Heart right ventricle (tissue), 16 donors: Measurements from ENCODE around the gene NAPB. TPM values are rescaled to one million over a fixed set of nuclear protein-coding genes. Genes with fewer than 3 reads are reported as not detected.
A peak's percentile ranks its signal among the peaks of the same experiment; 100 is the strongest.

Source experiments
- ATAC-seq, 8 donors: fragments of 200-7000 bp; cut with Tn5 transposase; one replicate each; pipeline ENCODE4 v1.9.1; 2020; ENCODE audit warnings: mild to moderate bottlenecking in 8 of 8, moderate library complexity in 8 of 8, moderate number of reproducible peaks in 1 of 8
- DNase-seq, 2 donors: peaks; one replicate each; pipeline ENCODE4 v3.0.0-alpha.2; 2020
- H3K27ac ChIP-seq, 10 donors: fragments of 200-600 bp; sonication (generic) in 2 of 10; one replicate each; pipeline versions ENCODE4 v1.5.0 to v1.8.0; 2020 to 2022; ENCODE audit warnings: mild to moderate bottlenecking in 3 of 10
- H3K27me3 ChIP-seq, 7 donors: fragments of 200-600 bp; one replicate each; pipeline ENCODE4 v1.8.0; 2021 to 2022; ENCODE audit warnings: mild to moderate bottlenecking in 2 of 7
- H3K36me3 ChIP-seq, 9 donors: fragments of 200-600 bp; sonication (generic) in 1 of 9; one replicate each; pipeline versions ENCODE4 v1.5.0 to v1.8.0; 2020 to 2022; ENCODE audit warnings: mild to moderate bottlenecking in 2 of 9
- H3K4me1 ChIP-seq, 9 donors: fragments of 200-600 bp; sonication (generic) in 1 of 9; one replicate each; pipeline versions ENCODE4 v1.5.0 to v1.8.0; 2020 to 2022; ENCODE audit warnings: mild to moderate bottlenecking in 4 of 9
- H3K4me3 ChIP-seq, 10 donors: fragments of 200-600 bp; sonication (generic) in 2 of 10; one replicate each; pipeline versions ENCODE4 v1.5.0 to v1.8.0; 2020 to 2022; ENCODE audit warnings: mild to moderate bottlenecking in 7 of 10, moderate library complexity in 2 of 10
- H3K9me3 ChIP-seq, 11 donors: fragments of 200-600 bp in 10 of 11; sonication (generic) in 2 of 11; one replicate each; pipeline versions ENCODE4 v1.5.0 to v1.8.0; 2013 to 2022; ENCODE audit warnings: mild to moderate bottlenecking in 2 of 11, control low read depth in 1 of 11, moderate library complexity in 1 of 11
- WGBS, 2 donors: extraction: QIAGEN DNeasy Blood & Tissue Kit; methylation state at CpG; one replicate each; pipeline ENCODE4 v1.1.7; 2013; ENCODE audit warnings: inconsistent platforms in 1 of 2; 5-methylcytosine and 5-hydroxymethylcytosine counted together
- intact Hi-C, 10 donors: fragments of 100-400 bp; cut with DNase I; formaldehyde crosslinking; loops; one replicate each; pipeline versions ENCODE4 v1.11.1 to v1.14.2; 2022
- polyA plus RNA-seq, 2 donors: library from polyadenylated mRNA; stranded (reverse); fragments of 200-250 nt; gene quantifications; one replicate each; pipeline ENCODE4 v1.2.3, GENCODE V29; 2013
- total RNA-seq, 10 donors: library from RNA; stranded (reverse); fragmentation: NEBNext Ultra II Directional in 3 of 10; extraction: Animal tissue kit (Norgen Biotek cat#: 25700) in 3 of 10; gene quantifications; one replicate each; pipeline versions ENCODE4 v1.2.1 to v1.2.4, GENCODE V29; 2021 to 2023
- TF ChIP-seq, protein P1 (sequence below), 9 donors: fragments of 200-600 bp; sonication (generic) in 2 of 9; IDR thresholded peaks; one replicate each; pipeline versions ENCODE4 v1.5.0 to v1.8.0; 2021 to 2022; ENCODE audit warnings: antibody characterized with exemption in 9 of 9, mild to moderate bottlenecking in 5 of 9, moderate library complexity in 1 of 9
- donor health status: Arrhythmogenic right ventricular cardiomyopathy.
- donor health status: ischemic (EF 13 %, LVEDD 7.1; RV severe dilation, severe dysfunction).
- donor health status: healthy with polysubstance abuse.
- donor health status: DM: no; HTN: yes; CAD: no.
- donor health status: DM: no; HTN: no; CAD: no.
- donor health status: ischemic (EF 25% LVEDD 6.9; RV normal size, moderate dysfunction).
- donor health status: ischemic (EF 25% LVEDD 5.7; RV mildly dilated, moderate dysfunction).
- donor health status: healthy.
- donor health status: DM: yes; HTN: yes; CAD: no.
- donor health status: Ischemic cardiomyopathy.
- donor health status: ischemic (EF 35%, LVEDD 5.7; RV mildly dilated, moderate dysfunction).
- donor health status: nonischemic (EF 11% LVEDD 7.7; RV severe dilation, severe dysfunction).
- donor health status: DM: yes; HTN: yes; CAD: no.
- donor health status: PGD.
- donor health status: ischemic (EF 29% LVEDD 5.4; RV normal size, mild dysfunction).
- donor health status: nonischemic (EF 23%, LVEDD 6.1; RV moderate dilation, normal function).

NAPB gene
- total and polyA plus RNA-seq, 12 donors, result 2.1 to 7.2 (median 5.9) TPM

DNA sequence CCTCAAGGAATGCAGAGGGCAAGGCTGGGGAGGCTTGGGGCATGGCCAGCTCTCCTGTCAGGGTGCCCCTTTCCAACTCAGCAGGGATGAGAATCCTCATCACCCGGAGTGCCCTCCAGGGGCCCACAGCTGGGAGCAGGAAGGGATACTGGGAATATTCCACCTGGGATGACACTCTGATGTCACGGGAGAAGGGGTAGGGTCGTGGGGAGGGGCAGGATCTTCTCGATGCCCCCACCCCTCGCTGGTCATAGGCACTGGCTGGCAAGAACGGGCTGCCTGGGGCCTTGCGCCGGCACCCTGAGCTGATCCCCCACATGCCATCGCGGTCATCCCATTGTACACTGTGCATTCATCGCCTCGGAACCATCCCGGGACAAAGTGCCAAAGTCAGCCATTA is 81.3 kb downstream of the NAPB start:
- Histone ChIP-seq H3K36me3 (no peaks in the 10 kb centered on the region), H3K27me3 (no peaks in the 10 kb centered on the region), H3K4me3 (no peak overlapping the region), H3K9me3 (peaks cover 0 to 3% (median 0%) of the 10 kb centered on the region in 11 donors), H3K27ac (no peak overlapping the region), H3K4me1 (peaks cover 0 to 10% (median 0%) of the 10 kb centered on the region in 9 donors)
- WGBS, 2 donors, result 77% methylated on average over 13 of the region's 13 CpGs
- intact Hi-C loops, result loop anchor here (1.0 to 10.0 kb wide), 16 partner anchors 93 to 1008 kb away; partner anchors contain the start of gene THBD (in 1 of the 10)
- TF ChIP-seq, protein P1, sequence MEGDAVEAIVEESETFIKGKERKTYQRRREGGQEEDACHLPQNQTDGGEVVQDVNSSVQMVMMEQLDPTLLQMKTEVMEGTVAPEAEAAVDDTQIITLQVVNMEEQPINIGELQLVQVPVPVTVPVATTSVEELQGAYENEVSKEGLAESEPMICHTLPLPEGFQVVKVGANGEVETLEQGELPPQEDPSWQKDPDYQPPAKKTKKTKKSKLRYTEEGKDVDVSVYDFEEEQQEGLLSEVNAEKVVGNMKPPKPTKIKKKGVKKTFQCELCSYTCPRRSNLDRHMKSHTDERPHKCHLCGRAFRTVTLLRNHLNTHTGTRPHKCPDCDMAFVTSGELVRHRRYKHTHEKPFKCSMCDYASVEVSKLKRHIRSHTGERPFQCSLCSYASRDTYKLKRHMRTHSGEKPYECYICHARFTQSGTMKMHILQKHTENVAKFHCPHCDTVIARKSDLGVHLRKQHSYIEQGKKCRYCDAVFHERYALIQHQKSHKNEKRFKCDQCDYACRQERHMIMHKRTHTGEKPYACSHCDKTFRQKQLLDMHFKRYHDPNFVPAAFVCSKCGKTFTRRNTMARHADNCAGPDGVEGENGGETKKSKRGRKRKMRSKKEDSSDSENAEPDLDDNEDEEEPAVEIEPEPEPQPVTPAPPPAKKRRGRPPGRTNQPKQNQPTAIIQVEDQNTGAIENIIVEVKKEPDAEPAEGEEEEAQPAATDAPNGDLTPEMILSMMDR (IDR thresholded peaks at IDR 0.05), result no peak
- DNase-seq (no peak), ATAC-seq (peak in 5 of 8 donors; percentile 7 to 38 (median 13))

DNA sequence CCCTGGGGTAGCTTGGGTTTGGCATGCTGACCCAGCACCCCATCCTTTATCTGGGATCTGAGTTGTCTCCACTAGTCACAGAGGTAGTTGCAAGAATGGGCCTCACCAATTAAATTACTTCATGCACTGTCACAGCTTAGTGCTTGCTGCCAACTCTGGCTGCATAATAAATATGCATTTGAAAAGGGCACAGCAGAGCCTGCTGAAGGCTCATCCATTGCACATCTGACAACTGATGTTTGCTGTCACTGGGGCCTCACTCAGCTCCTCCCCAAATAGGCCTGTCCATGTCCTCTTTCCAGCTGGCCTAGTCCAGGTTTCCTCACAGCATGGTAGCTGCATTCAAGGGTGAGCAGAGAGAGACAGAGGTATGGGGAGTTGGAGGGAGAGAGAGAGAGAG is 84.0 kb downstream of the NAPB start:
- DNase-seq (no peak), ATAC-seq (no peak)
- H3K4me1 ChIP-seq, result peaks cover 0 to 23% (median 7%) of the 10 kb centered on the region in 9 donors
- TF ChIP-seq, protein P1 (IDR thresholded peaks at IDR 0.05), result no peak
- no peaks in the 10 kb centered on the region for H3K36me3 ChIP-seq
- H3K4me3 ChIP-seq, result no peak overlapping the region
- no peak overlapping the region for H3K27ac ChIP-seq
- no peaks in the 10 kb centered on the region for H3K27me3 ChIP-seq
- no peaks in the 10 kb centered on the region for H3K9me3 ChIP-seq
- intact Hi-C loops, result loop anchor here in 8 of 10 donors (5.0 to 10.0 kb wide), 8 partner anchors 90 to 1003 kb away; no protein-coding TSS in a partner anchor

DNA sequence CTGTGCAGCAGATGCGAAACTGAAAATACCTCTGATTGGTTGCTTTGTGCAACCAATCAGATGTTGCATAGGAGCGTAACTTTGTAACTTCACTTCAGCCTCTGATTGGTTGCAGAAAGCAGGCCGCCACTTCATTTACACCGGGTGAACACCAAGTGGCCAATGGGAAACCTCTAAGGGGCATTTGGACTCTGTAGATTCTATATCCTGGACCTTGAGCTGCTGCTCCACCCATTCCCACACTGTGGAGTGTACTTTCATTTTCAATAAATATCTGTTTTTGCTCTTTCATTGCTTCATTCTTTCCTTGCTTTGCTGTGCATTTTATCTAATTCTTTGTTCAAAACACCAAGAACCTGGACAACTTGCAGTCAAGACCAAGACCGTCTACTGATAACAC is 84.8 kb downstream of the NAPB start:
- DNase-seq (no peak), ATAC-seq (no peak)
- Histone ChIP-seq H3K36me3 (no peaks in the 10 kb centered on the region), H3K4me1 (peaks cover 0 to 23% (median 7%) of the 10 kb centered on the region in 9 donors), H3K27ac (no peak overlapping the region), H3K27me3 (no peaks in the 10 kb centered on the region), H3K4me3 (no peak overlapping the region), H3K9me3 (no peaks in the 10 kb centered on the region)
- TF ChIP-seq, protein P1 (IDR thresholded peaks at IDR 0.05), result no peak
- intact Hi-C loops, result loop anchor here in 8 of 10 donors (5.0 to 10.0 kb wide), 8 partner anchors 89 to 1002 kb away; no protein-coding TSS in a partner anchor
- 94 to 96% methylated on average over 5 of the region's 5 CpGs for WGBS, 2 donors

DNA sequence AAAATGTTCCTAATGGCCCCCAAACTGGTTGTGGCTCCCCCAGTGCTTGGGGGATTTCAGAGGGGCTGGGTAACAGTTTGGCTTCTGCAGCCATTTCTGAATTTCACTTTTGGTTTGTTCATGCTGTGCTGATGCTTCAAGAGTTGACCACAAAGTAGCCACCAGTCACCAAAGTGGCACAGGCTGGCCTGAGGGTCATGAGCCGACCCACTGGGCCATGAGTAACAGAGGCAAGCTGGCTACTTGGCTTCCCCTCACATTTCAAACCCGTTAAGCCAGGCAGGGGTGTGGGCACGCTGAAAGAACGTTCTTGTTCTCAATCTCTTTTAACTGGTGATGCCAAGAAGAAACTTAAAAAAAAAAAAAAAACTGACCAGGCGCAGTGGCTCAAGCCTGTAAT is 85.8 kb downstream of the NAPB start:
- no peak for DNase-seq
- intact Hi-C loops, result loop anchor here in 8 of 10 donors (5.0 to 10.0 kb wide), 8 partner anchors 88 to 1001 kb away; no protein-coding TSS in a partner anchor
- Histone ChIP-seq H3K4me1 (peaks cover 0 to 19% (median 7%) of the 10 kb centered on the region in 9 donors), H3K27ac (no peak overlapping the region), H3K4me3 (no peak overlapping the region), H3K9me3 (no peaks in the 10 kb centered on the region), H3K36me3 (no peaks in the 10 kb centered on the region), H3K27me3 (no peaks in the 10 kb centered on the region)
- 96 to 98% methylated on average over 5 of the region's 5 CpGs for WGBS, 2 donors
- TF ChIP-seq, protein P1 (IDR thresholded peaks at IDR 0.05), result no peak
- no peak for ATAC-seq
